ENCODE results near the gene SAMD9L.

SAMD9L gene

DNA sequence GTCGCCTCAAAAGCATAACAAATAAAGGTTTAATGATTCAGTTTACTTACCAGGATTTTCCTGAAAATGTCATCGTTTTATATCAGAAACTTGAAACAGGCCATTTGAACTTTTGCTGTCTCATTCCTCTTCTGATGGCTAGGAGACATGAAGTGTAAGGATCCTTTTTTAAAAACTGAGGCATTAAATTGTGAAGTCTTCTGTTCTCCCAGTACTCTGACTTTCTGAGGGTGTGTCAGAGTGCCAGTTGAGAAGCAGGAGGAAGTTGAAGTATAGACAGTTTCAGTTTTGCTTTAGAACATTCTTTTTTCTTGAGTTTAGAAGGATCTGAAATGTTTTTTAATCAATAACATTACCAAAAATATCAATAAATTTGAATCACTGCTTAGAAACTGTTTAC is at the start of gene SAMD9L:
Gene SAMD9L, minus strand, starts transcription at position 242 of the 400 bp plus-strand sequence. CDS start 12,414 bp downstream, outside the sequence.
- FAIRE-seq (no peak), DNase-seq (ENCODE audit: insufficient read length, low spot score) (no peak)
- no peak for TF ChIP-seq POLR2A (IDR thresholded peaks at IDR 0.05; ENCODE audit: low read depth, low read length)

DNA sequence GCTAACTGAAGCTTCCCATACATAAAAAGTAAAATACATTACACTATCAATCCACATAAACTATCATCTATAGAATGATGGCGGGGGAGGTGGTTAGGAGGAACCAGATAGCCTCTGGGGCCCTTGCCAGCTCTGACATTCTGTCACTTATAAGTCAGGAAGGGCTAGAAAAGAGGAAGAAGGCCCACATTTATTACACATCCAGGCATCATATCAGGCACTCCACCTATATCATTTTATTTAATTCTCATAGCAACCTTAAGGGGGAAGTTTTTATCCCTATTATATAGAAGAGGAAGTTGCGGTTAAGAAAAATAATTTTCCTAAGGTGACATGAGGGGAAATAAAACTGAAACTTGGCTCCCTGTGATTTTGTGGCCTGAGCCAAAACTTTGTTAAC is 48.2 kb upstream of the SAMD9L start:
- no peak for FAIRE-seq
- TF ChIP-seq POLR2A (IDR thresholded peaks at IDR 0.05; ENCODE audit: low read depth, low read length): no peak
- DNase-seq (ENCODE audit: insufficient read length, low spot score): no peak

DNA sequence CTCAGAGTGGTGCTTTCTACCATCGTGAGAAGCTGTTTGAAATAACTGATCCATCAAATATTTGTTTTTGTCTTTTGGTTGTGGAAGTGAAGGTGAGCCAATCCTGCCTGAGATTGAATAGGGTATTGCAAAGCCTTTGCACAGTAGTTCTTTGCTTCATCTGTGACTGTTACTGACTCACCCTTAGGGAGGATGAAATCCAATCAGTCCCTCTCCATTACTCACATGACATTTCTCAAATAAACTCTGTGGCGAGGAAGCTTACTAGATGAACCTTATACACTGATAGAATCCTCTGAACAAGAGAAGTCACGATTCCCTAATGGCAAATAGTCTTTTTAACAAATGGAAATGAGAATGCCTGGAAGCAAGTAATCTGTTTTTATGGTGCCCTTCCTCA is 46.2 kb upstream of the SAMD9L start:
- peak; percentile 97 for FAIRE-seq
- TF ChIP-seq POLR2A (IDR thresholded peaks at IDR 0.05; ENCODE audit: low read depth, low read length): no peak
- no peak for DNase-seq (ENCODE audit: insufficient read length, low spot score)

DNA sequence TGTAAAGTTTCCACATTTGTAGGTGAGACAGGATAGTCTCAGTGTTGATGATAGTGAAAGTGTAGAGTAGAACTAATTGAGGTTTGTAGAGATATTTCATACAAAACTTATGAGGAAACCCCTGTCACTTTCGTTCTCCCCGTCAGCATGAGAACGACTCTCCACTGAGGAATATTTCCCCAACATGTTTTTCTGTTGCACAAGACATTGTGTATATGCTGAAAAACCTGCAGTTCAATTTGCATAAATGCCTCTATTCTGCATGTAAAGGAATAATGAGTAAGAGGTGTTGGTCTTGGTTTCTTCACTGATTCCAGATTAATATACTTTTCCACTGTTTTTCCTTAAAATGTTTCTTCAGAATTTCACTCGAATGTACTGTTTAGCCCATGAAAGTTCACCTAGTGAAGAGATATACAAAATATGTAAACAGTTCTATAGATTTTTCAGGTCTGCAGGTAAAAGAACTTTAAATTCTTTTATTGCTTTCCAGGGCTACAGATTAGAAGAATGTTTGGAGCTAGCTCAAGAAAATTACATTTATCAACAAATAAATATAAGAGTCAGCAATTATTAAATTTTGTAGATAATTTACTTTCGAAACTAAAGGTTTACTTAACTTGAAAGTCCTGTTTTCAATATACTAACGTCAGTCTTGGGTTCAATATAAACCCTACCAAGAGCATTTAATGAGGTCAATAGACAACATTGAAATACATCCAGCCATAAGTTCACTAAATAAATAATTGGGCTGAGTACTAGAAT is 40.9 kb upstream of the SAMD9L start:
- no peak for TF ChIP-seq POLR2A (IDR thresholded peaks at IDR 0.05; ENCODE audit: low read depth, low read length)
- DNase-seq (ENCODE audit: insufficient read length, low spot score) (no peak), FAIRE-seq (no peak)

DNA sequence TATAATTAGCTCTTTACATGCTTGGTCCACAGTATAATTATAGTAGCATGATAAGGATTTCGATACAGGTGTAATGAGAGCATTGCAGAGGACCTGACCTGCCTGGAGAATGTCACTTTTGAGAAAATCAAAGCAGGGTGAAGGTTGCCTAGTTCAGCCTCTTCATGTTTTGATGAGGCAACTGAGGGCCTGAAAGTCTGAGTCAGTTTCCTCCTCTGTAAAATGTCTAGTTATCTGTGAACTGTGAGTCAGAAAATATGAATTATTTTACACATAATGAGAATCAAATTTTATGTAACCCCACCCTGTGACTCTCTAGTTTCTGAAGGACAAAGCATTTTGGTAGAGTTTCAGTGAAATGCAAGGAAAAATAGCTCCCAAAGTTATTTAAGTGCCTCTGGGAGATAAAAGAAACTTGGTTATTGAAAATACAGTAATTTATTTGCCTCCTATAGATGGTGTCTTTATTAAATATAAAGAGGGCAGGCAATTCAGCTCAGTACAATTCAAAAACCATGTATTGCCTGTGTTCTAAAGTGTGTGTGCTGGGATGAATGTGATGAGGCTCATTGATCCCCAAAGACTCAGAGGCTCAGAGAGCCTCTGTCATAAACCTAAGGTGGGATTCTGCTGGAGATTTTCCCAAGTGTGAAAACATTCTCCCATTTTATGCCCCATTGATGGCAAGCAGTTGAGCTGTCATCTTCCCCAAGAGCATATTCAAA is 37.3 kb upstream of the SAMD9L start:
- TF ChIP-seq POLR2A (IDR thresholded peaks at IDR 0.05; ENCODE audit: low read depth, low read length): no peak
- no peak for DNase-seq (ENCODE audit: insufficient read length, low spot score)
- peak; percentile 53 for FAIRE-seq

DNA sequence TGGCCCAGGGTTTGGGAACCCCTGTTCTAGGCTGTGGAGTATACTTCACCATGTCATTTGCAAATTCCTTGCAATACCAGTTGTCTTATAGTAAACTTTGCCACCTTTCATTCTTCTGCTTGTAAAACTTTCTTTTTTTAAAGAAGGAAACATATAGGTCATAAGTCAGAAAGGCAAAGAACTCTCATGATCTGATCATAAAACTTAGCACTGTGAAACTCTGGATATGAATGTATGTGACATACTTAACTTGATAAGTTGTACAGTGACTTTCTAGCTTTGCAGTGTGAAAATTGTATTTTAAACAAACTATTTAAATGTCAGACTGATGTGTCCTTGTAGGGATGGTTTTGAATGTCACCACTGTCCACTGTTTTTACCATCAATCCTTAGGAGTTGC is 31.0 kb upstream of the SAMD9L start:
- DNase-seq (ENCODE audit: insufficient read length, low spot score): no peak
- TF ChIP-seq POLR2A (IDR thresholded peaks at IDR 0.05; ENCODE audit: low read depth, low read length): no peak
- FAIRE-seq: no peak

DNA sequence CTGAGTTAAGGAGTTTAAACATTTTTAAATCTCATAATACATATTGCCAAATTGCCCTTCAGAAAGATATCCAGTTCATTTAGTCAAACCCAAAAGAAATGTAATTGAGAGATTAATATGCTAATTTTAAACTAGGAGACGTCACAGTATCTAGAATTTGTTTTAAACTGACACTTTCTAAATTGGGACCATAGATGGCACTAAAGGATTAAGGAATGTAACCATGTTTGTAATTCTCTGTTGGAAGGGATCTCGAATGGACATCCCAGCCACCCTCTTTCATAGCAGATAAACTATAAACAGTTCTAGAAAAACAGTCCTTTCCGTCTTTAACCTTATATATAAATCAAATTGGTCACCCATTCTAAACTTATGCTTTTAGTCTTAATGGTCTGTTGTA is 30.0 kb upstream of the SAMD9L start:
- FAIRE-seq: no peak
- no peak for TF ChIP-seq POLR2A (IDR thresholded peaks at IDR 0.05; ENCODE audit: low read depth, low read length)
- DNase-seq (ENCODE audit: insufficient read length, low spot score): no peak

DNA sequence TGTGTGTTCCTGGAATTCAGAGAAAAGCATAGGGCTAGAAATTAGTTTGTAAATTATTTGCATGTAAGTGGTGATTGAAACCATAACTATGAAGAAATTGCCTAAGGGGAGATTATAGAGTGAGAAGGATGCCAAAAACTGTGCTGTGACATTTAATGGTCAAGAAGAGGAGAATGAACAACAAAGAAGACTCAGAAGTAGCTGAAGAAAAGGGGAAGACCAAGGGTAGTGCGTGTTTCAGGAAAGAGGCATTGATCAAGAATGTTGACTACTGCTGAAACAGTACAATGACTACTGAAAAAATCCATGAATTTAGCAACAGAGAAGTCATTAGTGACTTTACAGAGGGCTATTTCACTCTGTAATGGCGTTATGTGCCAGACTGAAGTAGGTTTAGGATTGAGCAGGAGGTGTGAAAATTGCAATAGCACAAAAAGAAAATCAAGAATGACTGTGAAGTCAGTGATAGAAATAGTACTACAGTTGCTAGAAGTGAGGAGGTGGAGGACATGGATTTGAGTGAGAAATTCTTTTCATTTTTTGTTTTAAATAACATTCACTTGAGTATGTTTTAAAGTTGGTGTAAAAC is 28.9 kb upstream of the SAMD9L start:
- TF ChIP-seq POLR2A (IDR thresholded peaks at IDR 0.05; ENCODE audit: low read depth, low read length): no peak
- FAIRE-seq: no peak
- no peak for DNase-seq (ENCODE audit: insufficient read length, low spot score)

DNA sequence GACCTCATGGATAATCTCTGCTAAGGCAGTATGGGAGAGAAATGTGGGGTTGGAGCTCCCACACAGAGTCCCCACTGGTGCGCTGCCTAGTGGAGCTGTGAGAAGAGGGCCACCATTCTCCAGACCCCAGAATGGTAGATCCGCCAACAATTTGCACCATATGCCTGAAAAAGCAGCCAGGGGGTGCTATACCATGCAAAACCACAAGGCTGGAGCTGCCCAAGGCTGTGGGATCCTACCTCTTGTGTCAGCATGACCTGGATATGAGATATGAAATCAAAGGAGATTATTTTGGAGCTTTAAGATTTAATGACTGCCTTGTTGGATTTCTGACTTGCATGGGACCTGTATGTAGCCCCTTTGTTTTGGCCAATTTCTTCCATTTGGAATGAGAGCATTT is 27.0 kb upstream of the SAMD9L start:
- FAIRE-seq (no peak), DNase-seq (ENCODE audit: insufficient read length, low spot score) (no peak)
- TF ChIP-seq POLR2A (IDR thresholded peaks at IDR 0.05; ENCODE audit: low read depth, low read length): no peak

DNA sequence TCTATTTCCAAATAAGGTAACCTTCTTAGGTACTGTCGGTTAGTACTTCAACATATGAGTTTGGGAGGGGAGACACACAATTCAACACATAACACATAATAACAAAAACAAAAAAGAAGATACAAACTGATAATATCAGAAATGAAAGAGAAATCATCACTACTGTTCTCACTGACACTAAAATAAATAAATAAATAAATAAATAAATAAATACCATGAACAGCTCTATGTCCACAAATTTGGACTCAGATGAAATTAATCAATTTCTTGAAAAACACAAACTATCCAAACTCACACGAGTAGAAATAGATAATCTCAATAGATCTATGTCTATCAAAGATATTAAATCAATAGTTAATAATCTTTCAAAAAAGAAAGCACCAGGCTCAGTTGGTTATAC is 24.5 kb upstream of the SAMD9L start:
- no peak for TF ChIP-seq POLR2A (IDR thresholded peaks at IDR 0.05; ENCODE audit: low read depth, low read length)
- DNase-seq (ENCODE audit: insufficient read length, low spot score) (no peak), FAIRE-seq (no peak)

DNA sequence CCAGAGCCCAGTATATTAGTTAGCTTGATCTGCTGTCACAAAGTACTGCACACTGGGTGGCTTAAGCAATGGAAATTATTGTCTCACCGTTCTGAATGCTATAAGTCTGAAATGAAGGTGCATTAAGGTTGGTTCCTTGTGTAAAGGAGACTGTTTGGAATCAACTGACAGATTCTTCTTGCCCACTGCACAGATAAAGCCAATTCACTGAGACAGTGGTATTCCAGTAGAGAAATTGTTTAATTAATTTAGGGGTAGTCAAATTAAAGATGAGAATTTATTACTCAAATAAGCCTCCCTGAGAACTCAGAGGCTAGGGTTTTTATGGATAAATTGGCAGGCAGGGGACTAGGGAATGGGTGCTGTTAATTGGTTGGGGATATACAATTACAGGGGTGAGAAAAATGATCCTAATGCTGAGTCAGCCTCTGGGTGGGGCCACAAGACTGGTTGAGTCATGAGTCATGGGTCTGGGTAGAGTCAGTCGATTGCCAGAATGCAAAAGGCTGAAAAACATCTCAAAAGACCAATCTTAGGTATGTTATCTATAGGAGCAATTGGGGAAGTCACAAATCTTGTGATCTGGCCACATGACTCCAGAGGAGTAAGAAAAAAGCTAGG is 23.5 kb upstream of the SAMD9L start:
- FAIRE-seq (no peak), DNase-seq (ENCODE audit: insufficient read length, low spot score) (no peak)
- TF ChIP-seq POLR2A (IDR thresholded peaks at IDR 0.05; ENCODE audit: low read depth, low read length): no peak

DNA sequence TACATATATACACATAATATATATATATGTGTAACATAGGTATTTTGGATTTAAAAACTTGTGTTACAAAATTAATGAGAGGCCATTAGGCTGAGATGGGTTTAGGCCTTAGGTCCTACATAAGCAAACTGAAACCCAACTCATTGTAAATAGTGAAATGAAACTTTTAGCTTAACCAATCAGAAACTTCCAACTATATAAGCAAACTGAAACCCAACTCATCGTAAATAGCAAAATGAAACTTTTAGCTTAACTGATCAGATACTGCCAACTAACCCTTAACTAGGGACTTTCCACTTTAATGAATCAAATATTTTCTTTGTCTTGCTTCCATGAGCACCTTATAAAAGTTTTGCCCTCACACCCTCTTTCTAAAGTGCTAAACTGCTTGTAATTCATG is 17.3 kb upstream of the SAMD9L start:
- FAIRE-seq (no peak), DNase-seq (ENCODE audit: insufficient read length, low spot score) (no peak)
- TF ChIP-seq POLR2A (IDR thresholded peaks at IDR 0.05; ENCODE audit: low read depth, low read length): no peak

DNA sequence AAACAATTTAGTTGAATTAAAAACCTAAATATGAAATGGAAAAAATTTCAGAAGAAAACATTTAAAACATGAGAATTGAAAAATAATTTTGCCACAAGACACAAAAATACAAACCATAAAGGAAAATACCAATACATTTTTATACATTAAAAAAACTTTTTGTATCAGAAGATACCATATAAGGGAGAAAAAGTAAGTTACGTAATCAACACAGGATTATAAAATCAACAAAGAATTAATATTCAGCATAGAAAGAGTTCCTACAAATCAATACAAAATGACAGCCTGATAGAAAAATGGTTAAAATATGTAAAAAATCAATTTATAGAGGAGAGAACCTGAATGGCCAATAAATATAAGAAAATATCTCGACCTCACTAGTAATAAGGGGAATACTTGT is 16.6 kb upstream of the SAMD9L start:
- no peak for FAIRE-seq

DNA sequence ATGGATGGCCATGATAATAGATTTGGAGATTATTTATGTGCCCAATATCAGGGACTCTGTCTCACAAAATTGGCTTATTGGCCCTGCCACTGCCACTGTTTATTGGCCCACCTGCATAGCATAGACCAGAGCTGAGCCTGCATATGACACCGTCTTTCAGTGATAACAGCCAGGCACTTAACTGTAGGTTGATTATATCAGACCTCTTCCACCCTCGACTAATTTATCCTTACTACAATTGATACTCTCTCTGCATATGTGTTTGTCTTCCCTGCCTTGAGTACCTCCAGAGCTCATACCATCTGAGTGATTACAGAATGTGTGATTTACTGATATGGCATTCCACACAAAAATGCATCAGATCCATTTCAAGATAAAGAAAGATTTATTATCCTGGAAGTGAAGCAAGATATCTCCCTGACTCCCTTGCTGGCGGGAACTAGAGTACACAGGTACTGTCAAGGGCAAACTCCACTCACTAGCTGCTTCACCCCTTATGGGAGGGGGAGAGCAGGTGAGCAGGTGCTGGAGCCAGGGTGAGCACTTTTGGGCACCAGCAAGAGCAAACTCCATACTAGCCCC is 13.1 kb upstream of the SAMD9L start:
- TF ChIP-seq POLR2A (IDR thresholded peaks at IDR 0.05; ENCODE audit: low read depth, low read length): no peak
- DNase-seq (ENCODE audit: insufficient read length, low spot score) (no peak), FAIRE-seq (no peak)

More for the DNA sequence above, 16.6 kb upstream of the SAMD9L start:
- DNase-seq (ENCODE audit: insufficient read length, low spot score): no peak
- TF ChIP-seq POLR2A (IDR thresholded peaks at IDR 0.05; ENCODE audit: low read depth, low read length): no peak
